Thyroid gland (tissue), 4 donors: ENCODE data around the gene LRTM1.

Source experiments
- POLR2A ChIP-seq, 2 donors: fragments of 450-650 bp; IDR thresholded peaks; one replicate each; pipeline ENCODE4 v1.6.1; 2017; ENCODE audit warnings: antibody characterized with exemption in 2 of 2, mild to moderate bottlenecking in 2 of 2, moderate library complexity in 1 of 2
- TF ChIP-seq, protein P1 (sequence below), 6 experiments: fragments of 200-600 bp in 3 of 6; fragments of 450-650 bp in 3 of 6; sonication (generic) in 3 of 6; IDR thresholded peaks; one replicate each; pipeline ENCODE4 v1.5.1; 2016 to 2019; ENCODE audit warnings: antibody characterized with exemption in 6 of 6, mild to moderate bottlenecking in 2 of 6, inconsistent platforms in 1 of 6, moderate library complexity in 1 of 6

DNA sequence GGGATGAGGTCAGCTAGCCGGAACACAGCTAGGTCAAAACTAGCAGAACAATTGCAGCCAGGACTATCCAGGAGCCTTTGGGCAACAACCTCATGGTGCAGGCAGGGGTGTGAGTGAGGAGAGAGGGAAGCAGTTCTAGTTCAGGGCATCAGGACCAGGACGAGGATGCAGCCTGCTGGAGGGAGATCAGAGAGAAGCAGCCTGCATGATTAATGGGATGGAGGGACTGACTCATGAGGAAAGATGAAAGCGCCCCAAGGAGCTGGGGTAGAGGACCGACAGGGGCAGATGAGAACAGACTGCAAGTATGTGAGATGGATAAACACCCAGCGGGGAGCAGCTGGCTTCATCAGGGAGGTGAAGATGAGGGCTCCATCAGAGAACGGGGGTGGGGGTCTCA lies 37.9 kb upstream of the LRTM1 start:
- TF ChIP-seq, protein P1, sequence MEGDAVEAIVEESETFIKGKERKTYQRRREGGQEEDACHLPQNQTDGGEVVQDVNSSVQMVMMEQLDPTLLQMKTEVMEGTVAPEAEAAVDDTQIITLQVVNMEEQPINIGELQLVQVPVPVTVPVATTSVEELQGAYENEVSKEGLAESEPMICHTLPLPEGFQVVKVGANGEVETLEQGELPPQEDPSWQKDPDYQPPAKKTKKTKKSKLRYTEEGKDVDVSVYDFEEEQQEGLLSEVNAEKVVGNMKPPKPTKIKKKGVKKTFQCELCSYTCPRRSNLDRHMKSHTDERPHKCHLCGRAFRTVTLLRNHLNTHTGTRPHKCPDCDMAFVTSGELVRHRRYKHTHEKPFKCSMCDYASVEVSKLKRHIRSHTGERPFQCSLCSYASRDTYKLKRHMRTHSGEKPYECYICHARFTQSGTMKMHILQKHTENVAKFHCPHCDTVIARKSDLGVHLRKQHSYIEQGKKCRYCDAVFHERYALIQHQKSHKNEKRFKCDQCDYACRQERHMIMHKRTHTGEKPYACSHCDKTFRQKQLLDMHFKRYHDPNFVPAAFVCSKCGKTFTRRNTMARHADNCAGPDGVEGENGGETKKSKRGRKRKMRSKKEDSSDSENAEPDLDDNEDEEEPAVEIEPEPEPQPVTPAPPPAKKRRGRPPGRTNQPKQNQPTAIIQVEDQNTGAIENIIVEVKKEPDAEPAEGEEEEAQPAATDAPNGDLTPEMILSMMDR (IDR thresholded peaks at IDR 0.05), result no peak
- no peak for TF ChIP-seq POLR2A (IDR thresholded peaks at IDR 0.05)
